ENCODE measurements around the gene PHF5A. TPM values are rescaled to one million over a fixed set of nuclear protein-coding genes. Genes with fewer than 3 reads are reported as not detected.

PHF5A gene
- polyA plus RNA-seq, 1 of the 3 experiments (the other 2 are of a cell fraction) = 39.6 TPM

- no peaks in the 10 kb centered on the region for H3K4me1 ChIP-seq (ENCODE audit: control insufficient read depth in 1 of 2, insufficient read depth in 2 of 2, low read depth in 1 of 2, low read length in 1 of 2)
- H3K4me3 ChIP-seq (ENCODE audit: low read depth in 2 of 2, low read length in 1 of 2) = no peak overlapping the region
- no peaks in the 10 kb centered on the region for H3K9me3 ChIP-seq
- H3K79me2 ChIP-seq (ENCODE audit: insufficient read depth) = peaks cover 46% of the 10 kb centered on the region
- no peak overlapping the region for H3K9ac ChIP-seq
- no peaks in the 10 kb centered on the region for H3F3A ChIP-seq (replicated peaks; ENCODE audit: insufficient read depth)
- no peak overlapping the region for H2AFZ ChIP-seq (ENCODE audit: low read depth)
- no peak overlapping the region for H3K4me2 ChIP-seq
- no peaks in the 10 kb centered on the region for H3K9me2 ChIP-seq
- no peak overlapping the region for H3K27ac ChIP-seq (ENCODE audit: low read depth in 2 of 2, low read length in 1 of 2)
- no peaks in the 10 kb centered on the region for H3K27me3 ChIP-seq (ENCODE audit: insufficient read depth)
- 92% methylated on average over 2 of the region's 5 CpGs for WGBS (ENCODE audit: low lambda C conversion rate)
- ChIA-PET POLR2A (no interaction called here), CTCF (no interaction called here)
- TF ChIP-seq PBX3 (IDR thresholded peaks at IDR 0.05) (no peak), ELF1 (IDR thresholded peaks at IDR 0.05) (no peak), NRF1 (IDR thresholded peaks at IDR 0.05; ENCODE audit: low read depth, low read length) (no peak), RCOR1 (IDR thresholded peaks at IDR 0.05; ENCODE audit: low read length) (no peak), JUND (IDR thresholded peaks at IDR 0.05) (no peak), SIN3A (IDR thresholded peaks at IDR 0.05; ENCODE audit: borderline replicate concordance, low read depth, low read length) (no peak), FOXM1 (IDR thresholded peaks at IDR 0.05; ENCODE audit: low read depth) (no peak), FOSL2 (IDR thresholded peaks at IDR 0.05; ENCODE audit: borderline replicate concordance, low read depth) (no peak), IRF3 (IDR thresholded peaks at IDR 0.05; ENCODE audit: low read depth, low read length) (no peak), RAD21 (IDR thresholded peaks at IDR 0.05; ENCODE audit: low read length) (no peak)
- H4K20me1 ChIP-seq (ENCODE audit: insufficient read depth) = peaks cover 4% of the 10 kb centered on the region; the same call in 1 of the 2 replicates
- H3K36me3 ChIP-seq (replicated peaks in 1 of 2; ENCODE audit: control insufficient read depth in 1 of 2, insufficient read depth in 2 of 2, low read length in 1 of 2) = no peaks in the 10 kb centered on the region
- DNase-seq = no peak
Observed at GRCh38 chr22:41481925-41482318, 13.4 kb upstream of the PHF5A start.

- Histone ChIP-seq H2AFZ (ENCODE audit: low read depth) (no peak overlapping the region), H3K4me2 (no peak overlapping the region), H3K36me3 (replicated peaks in 1 of 2; ENCODE audit: control insufficient read depth in 1 of 2, insufficient read depth in 2 of 2, low read length in 1 of 2) (no peaks in the 10 kb centered on the region), H3K9me2 (no peaks in the 10 kb centered on the region), H3K4me1 (ENCODE audit: control insufficient read depth in 1 of 2, insufficient read depth in 2 of 2, low read depth in 1 of 2, low read length in 1 of 2) (no peaks in the 10 kb centered on the region), H3K27ac (ENCODE audit: low read depth in 2 of 2, low read length in 1 of 2) (no peak overlapping the region), H4K20me1 (ENCODE audit: insufficient read depth) (peaks cover 4% of the 10 kb centered on the region; the same call in 1 of the 2 replicates), H3K27me3 (ENCODE audit: insufficient read depth) (no peaks in the 10 kb centered on the region), H3K9ac (no peak overlapping the region), H3F3A (replicated peaks; ENCODE audit: insufficient read depth) (no peaks in the 10 kb centered on the region), H3K9me3 (no peaks in the 10 kb centered on the region), H3K79me2 (ENCODE audit: insufficient read depth) (peaks cover 47% of the 10 kb centered on the region), H3K4me3 (ENCODE audit: low read depth in 2 of 2, low read length in 1 of 2) (no peak overlapping the region)
- CTCF ChIA-PET = no interaction called here
- no peak for DNase-seq
- whole genome bisulfite sequencing (ENCODE audit: low lambda C conversion rate) = 95% methylated on average over 8 of the region's 15 CpGs
- POLR2A ChIA-PET = no interaction called here
- TF ChIP-seq SIN3A (IDR thresholded peaks at IDR 0.05; ENCODE audit: borderline replicate concordance, low read depth, low read length) = no peak
- no peak for TF ChIP-seq EP300 (IDR thresholded peaks at IDR 0.05; ENCODE audit: borderline replicate concordance in 1 of 2, low read depth in 1 of 2, low read length in 1 of 2)
- TF ChIP-seq RFX5 (IDR thresholded peaks at IDR 0.05; ENCODE audit: low read length) = no peak
- no peak for TF ChIP-seq RCOR1 (IDR thresholded peaks at IDR 0.05; ENCODE audit: low read length)
- TF ChIP-seq IRF3 (IDR thresholded peaks at IDR 0.05; ENCODE audit: low read depth, low read length) = no peak
- no peak for TF ChIP-seq JUND (IDR thresholded peaks at IDR 0.05)
- TF ChIP-seq MXI1 (IDR thresholded peaks at IDR 0.05; ENCODE audit: low read depth, low read length) = no peak
- no peak for TF ChIP-seq USF2 (IDR thresholded peaks at IDR 0.05; ENCODE audit: borderline replicate concordance, low read depth, low read length)
Observed at GRCh38 chr22:41481131-41481830, 12.8 kb upstream of the PHF5A start.
